WTC11 (cell line): Measurements from ENCODE around the gene ANO1. TPM values are rescaled to one million over a fixed set of nuclear protein-coding genes. Genes with fewer than 3 reads are reported as not detected.
A peak's percentile ranks its signal among the peaks of the same experiment; 100 is the strongest.

Source experiments
- AR ChIP-seq: fragments of 250-450 bp; sonication (Bioruptor Pico); IDR thresholded peaks from 2 replicates; pipeline ENCODE4 v1.9.0; 2021; ENCODE audit warnings: mild to moderate bottlenecking
- CREM ChIP-seq: sonication (generic); formaldehyde crosslinking; IDR thresholded peaks from 2 replicates; pipeline ENCODE4 v1.8.1; 2022; ENCODE audit warnings: mild to moderate bottlenecking, missing genetic modification reagents, moderate library complexity
- E2F5 ChIP-seq: sonication (generic); formaldehyde crosslinking; IDR thresholded peaks from 2 replicates; pipeline ENCODE4 v1.8.1; 2022; ENCODE audit warnings: mild to moderate bottlenecking, moderate library complexity, missing genetic modification reagents
- FOXP1 ChIP-seq: sonication (generic); formaldehyde crosslinking; IDR thresholded peaks from 2 replicates; pipeline ENCODE4 v1.8.0; 2022; ENCODE audit warnings: missing genetic modification reagents, mild to moderate bottlenecking, moderate library complexity, borderline replicate concordance
- JAZF1 ChIP-seq: fragments of 250-450 bp; sonication (Bioruptor Pico); IDR thresholded peaks from 2 replicates; pipeline ENCODE4 v1.9.0; 2021; ENCODE audit warnings: moderate library complexity, mild to moderate bottlenecking, inconsistent platforms
- NFE2L1 ChIP-seq: sonication (generic); formaldehyde crosslinking; IDR thresholded peaks from 2 replicates; pipeline ENCODE4 v1.8.1; 2023; ENCODE audit warnings: missing genetic modification reagents
- NR2C2 ChIP-seq: sonication (generic); formaldehyde crosslinking; IDR thresholded peaks from 2 replicates; pipeline ENCODE4 v1.8.0; 2022; ENCODE audit warnings: mild to moderate bottlenecking, missing genetic modification reagents
- PRRX2 ChIP-seq: fragments of 250-450 bp; sonication (Bioruptor Pico); IDR thresholded peaks from 2 replicates; pipeline ENCODE4 v1.8.0; 2021; ENCODE audit warnings: mild to moderate bottlenecking
- TP53 ChIP-seq: sonication (generic); formaldehyde crosslinking; IDR thresholded peaks from 2 replicates; pipeline ENCODE4 v1.8.1; 2023; ENCODE audit warnings: mild to moderate bottlenecking, missing genetic modification reagents
- ZMAT4 ChIP-seq: fragments of 250-450 bp; sonication (Bioruptor Pico); IDR thresholded peaks from 2 replicates; pipeline ENCODE4 v1.9.0; 2021; ENCODE audit warnings: mild to moderate bottlenecking
- ZNF263 ChIP-seq: sonication (generic); formaldehyde crosslinking; IDR thresholded peaks from 2 replicates; pipeline ENCODE4 v1.8.1; 2022; ENCODE audit warnings: low read depth, mild to moderate bottlenecking, moderate library complexity, missing genetic modification reagents
- ZNF423 ChIP-seq: fragments of 250-450 bp; sonication (Bioruptor Pico); IDR thresholded peaks from 2 replicates; pipeline ENCODE4 v2.1.2; 2022; ENCODE audit warnings: mild to moderate bottlenecking, moderate library complexity
- total RNA-seq: library from RNA; stranded (reverse); gene quantifications from 3 replicates; pipeline ENCODE4 v1.2.3, GENCODE V29; 2021
- TF ChIP-seq, protein P1 (sequence below): sonication (generic); formaldehyde crosslinking; IDR thresholded peaks from 2 replicates; pipeline ENCODE4 v1.8.0; 2023; ENCODE audit warnings: mild to moderate bottlenecking, missing genetic modification reagents
- TF ChIP-seq, protein P2 (sequence below): fragments of 250-450 bp; sonication (Bioruptor Pico); IDR thresholded peaks from 2 replicates; pipeline ENCODE4 v2.1.2; 2022; ENCODE audit warnings: mild to moderate bottlenecking, moderate library complexity
- TF ChIP-seq, protein P3 (sequence below): sonication (generic); formaldehyde crosslinking; IDR thresholded peaks from 2 replicates; pipeline ENCODE4 v1.8.1; 2023; ENCODE audit warnings: mild to moderate bottlenecking, moderate library complexity, missing genetic modification reagents
- TF ChIP-seq, protein P4 (sequence below): fragments of 250-450 bp; sonication (Bioruptor Pico); conservative IDR thresholded peaks from 2 replicates; pipeline ENCODE4 v1.9.0; 2021; ENCODE audit warnings: mild to moderate bottlenecking
- TF ChIP-seq, protein P5 (sequence below): sonication (generic); formaldehyde crosslinking; IDR thresholded peaks from 2 replicates; pipeline ENCODE4 v1.8.0; 2023; ENCODE audit warnings: missing genetic modification reagents, mild to moderate bottlenecking, borderline replicate concordance

ANO1 gene
- total RNA-seq, 1 experiment from 2014 or later, result 4.1 TPM

DNA sequence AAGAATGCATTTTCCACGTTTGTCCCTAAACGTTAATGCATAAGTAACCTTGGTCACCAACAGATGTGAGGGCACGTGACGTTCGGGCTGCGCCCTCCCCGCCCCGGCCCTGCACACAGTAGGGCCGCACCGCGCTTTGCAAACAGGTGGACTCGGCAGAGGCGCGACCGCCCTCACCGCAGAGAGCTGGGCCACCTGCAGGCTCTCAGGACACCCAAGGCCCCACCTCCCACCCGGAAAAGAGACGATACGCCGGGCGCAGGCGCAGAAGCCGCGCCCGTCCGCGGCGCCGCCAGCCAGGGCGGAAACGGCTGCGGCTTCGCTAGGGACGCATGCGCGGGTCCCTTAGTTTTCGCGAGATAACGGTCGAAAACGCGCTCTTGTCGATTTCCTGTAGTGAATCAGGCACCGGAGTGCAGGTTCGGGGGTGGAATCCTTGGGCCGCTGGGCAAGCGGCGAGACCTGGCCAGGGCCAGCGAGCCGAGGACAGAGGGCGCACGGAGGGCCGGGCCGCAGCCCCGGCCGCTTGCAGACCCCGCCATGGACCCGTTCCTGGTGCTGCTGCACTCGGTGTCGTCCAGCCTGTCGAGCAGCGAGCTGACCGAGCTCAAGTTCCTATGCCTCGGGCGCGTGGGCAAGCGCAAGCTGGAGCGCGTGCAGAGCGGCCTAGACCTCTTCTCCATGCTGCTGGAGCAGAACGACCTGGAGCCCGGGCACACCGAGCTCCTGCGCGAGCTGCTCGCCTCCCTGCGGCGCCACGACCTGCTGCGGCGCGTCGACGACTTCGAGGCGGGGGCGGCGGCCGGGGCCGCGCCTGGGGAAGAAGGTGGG, 125.0 kb downstream of the ANO1 start, which contains the start of gene FADD (continued):
- TF ChIP-seq, protein P1, sequence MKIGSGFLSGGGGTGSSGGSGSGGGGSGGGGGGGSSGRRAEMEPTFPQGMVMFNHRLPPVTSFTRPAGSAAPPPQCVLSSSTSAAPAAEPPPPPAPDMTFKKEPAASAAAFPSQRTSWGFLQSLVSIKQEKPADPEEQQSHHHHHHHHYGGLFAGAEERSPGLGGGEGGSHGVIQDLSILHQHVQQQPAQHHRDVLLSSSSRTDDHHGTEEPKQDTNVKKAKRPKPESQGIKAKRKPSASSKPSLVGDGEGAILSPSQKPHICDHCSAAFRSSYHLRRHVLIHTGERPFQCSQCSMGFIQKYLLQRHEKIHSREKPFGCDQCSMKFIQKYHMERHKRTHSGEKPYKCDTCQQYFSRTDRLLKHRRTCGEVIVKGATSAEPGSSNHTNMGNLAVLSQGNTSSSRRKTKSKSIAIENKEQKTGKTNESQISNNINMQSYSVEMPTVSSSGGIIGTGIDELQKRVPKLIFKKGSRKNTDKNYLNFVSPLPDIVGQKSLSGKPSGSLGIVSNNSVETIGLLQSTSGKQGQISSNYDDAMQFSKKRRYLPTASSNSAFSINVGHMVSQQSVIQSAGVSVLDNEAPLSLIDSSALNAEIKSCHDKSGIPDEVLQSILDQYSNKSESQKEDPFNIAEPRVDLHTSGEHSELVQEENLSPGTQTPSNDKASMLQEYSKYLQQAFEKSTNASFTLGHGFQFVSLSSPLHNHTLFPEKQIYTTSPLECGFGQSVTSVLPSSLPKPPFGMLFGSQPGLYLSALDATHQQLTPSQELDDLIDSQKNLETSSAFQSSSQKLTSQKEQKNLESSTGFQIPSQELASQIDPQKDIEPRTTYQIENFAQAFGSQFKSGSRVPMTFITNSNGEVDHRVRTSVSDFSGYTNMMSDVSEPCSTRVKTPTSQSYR, result peak; percentile 76; the same call in 1 of the 2 replicates
- TF ChIP-seq CREM (CRISPR knock-in tag) (peak; percentile 60; the same call in 1 of the 2 replicates), JAZF1 (CRISPR knock-in tag) (no peak), E2F5 (CRISPR knock-in tag) (0 out of 2 replicates have a peak, but pooled peaks have one; percentile 28), TP53 (CRISPR knock-in tag) (no peak), FOXP1 (peak; percentile 72; the same call in 1 of the 2 replicates), AR (CRISPR knock-in tag) (no peak), ZMAT4 (CRISPR knock-in tag) (no peak), ZNF423 (CRISPR knock-in tag) (peak; percentile 59; the same call in 1 of the 2 replicates), NFE2L1 (0 out of 2 replicates have a peak, but pooled peaks have one; percentile 25), ZNF263 (CRISPR knock-in tag) (no peak), PRRX2 (CRISPR knock-in tag) (no peak), NR2C2 (CRISPR knock-in tag) (peak; percentile 57; the same call in 1 of the 2 replicates)
- TF ChIP-seq, protein P2, sequence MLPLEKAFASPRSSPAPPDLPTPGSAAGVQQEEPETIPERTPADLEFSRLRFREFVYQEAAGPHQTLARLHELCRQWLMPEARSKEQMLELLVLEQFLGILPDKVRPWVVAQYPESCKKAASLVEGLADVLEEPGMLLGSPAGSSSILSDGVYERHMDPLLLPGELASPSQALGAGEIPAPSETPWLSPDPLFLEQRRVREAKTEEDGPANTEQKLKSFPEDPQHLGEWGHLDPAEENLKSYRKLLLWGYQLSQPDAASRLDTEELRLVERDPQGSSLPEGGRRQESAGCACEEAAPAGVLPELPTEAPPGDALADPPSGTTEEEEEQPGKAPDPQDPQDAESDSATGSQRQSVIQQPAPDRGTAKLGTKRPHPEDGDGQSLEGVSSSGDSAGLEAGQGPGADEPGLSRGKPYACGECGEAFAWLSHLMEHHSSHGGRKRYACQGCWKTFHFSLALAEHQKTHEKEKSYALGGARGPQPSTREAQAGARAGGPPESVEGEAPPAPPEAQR (CRISPR knock-in tag), result no peak
- TF ChIP-seq, protein P3, sequence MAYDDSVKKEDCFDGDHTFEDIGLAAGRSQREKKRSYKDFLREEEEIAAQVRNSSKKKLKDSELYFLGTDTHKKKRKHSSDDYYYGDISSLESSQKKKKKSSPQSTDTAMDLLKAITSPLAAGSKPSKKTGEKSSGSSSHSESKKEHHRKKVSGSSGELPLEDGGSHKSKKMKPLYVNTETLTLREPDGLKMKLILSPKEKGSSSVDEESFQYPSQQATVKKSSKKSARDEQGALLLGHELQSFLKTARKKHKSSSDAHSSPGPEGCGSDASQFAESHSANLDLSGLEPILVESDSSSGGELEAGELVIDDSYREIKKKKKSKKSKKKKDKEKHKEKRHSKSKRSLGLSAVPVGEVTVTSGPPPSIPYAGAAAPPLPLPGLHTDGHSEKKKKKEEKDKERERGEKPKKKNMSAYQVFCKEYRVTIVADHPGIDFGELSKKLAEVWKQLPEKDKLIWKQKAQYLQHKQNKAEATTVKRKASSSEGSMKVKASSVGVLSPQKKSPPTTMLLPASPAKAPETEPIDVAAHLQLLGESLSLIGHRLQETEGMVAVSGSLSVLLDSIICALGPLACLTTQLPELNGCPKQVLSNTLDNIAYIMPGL (CRISPR knock-in tag), result no peak
- TF ChIP-seq, protein P4, sequence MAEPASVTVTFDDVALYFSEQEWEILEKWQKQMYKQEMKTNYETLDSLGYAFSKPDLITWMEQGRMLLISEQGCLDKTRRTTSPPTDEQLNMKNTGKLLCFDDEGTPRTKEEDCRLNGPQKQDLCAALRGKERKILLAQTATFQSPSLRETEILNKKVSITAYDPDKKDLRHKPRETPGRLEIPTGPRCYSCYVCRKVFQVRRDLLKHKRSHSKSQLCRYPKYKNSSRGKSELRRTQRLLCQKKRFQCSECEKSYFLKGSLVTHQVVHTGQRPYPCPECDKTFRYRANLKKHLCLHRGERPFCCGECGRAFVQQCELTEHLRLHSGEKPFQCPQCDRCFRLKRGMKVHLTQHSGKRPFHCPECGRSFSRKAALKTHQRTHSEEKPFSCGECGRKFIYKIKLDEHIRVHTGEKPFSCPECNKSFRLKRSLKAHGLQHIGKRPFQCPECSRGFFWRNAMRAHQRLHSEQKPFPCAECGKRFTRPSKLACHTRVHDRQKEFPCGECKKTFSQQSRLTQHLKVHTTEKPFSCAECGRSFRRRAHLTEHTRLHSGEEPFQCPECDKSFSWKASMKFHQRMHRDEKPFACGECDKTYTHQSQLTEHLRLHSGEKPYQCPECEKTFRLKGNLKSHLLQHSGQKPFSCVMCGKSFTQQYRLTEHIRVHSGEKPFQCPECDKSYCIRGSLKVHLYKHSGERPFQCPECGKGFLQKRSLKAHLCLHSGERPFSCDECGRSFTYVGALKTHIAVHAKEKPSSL (CRISPR knock-in tag), result no peak
- TF ChIP-seq, protein P5, sequence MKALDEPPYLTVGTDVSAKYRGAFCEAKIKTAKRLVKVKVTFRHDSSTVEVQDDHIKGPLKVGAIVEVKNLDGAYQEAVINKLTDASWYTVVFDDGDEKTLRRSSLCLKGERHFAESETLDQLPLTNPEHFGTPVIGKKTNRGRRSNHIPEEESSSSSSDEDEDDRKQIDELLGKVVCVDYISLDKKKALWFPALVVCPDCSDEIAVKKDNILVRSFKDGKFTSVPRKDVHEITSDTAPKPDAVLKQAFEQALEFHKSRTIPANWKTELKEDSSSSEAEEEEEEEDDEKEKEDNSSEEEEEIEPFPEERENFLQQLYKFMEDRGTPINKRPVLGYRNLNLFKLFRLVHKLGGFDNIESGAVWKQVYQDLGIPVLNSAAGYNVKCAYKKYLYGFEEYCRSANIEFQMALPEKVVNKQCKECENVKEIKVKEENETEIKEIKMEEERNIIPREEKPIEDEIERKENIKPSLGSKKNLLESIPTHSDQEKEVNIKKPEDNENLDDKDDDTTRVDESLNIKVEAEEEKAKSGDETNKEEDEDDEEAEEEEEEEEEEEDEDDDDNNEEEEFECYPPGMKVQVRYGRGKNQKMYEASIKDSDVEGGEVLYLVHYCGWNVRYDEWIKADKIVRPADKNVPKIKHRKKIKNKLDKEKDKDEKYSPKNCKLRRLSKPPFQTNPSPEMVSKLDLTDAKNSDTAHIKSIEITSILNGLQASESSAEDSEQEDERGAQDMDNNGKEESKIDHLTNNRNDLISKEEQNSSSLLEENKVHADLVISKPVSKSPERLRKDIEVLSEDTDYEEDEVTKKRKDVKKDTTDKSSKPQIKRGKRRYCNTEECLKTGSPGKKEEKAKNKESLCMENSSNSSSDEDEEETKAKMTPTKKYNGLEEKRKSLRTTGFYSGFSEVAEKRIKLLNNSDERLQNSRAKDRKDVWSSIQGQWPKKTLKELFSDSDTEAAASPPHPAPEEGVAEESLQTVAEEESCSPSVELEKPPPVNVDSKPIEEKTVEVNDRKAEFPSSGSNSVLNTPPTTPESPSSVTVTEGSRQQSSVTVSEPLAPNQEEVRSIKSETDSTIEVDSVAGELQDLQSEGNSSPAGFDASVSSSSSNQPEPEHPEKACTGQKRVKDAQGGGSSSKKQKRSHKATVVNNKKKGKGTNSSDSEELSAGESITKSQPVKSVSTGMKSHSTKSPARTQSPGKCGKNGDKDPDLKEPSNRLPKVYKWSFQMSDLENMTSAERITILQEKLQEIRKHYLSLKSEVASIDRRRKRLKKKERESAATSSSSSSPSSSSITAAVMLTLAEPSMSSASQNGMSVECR (CRISPR knock-in tag), result peak; percentile 11; the same call in 1 of the 2 replicates
